SW480 (cell line): ENCODE measurements around the gene CSNK1A1.
"Not testable (repeated sequence)": the region's sequence is repeated elsewhere in the genome, so short reads cannot be mapped to it uniquely, and the experiment has no call there.

Experiments used
- DNase-seq: peaks from one replicate; pipeline ENCODE4 v3.0.0-alpha.2; 2016; ENCODE audit warnings: low spot score

The CSNK1A1 gene

DNA sequence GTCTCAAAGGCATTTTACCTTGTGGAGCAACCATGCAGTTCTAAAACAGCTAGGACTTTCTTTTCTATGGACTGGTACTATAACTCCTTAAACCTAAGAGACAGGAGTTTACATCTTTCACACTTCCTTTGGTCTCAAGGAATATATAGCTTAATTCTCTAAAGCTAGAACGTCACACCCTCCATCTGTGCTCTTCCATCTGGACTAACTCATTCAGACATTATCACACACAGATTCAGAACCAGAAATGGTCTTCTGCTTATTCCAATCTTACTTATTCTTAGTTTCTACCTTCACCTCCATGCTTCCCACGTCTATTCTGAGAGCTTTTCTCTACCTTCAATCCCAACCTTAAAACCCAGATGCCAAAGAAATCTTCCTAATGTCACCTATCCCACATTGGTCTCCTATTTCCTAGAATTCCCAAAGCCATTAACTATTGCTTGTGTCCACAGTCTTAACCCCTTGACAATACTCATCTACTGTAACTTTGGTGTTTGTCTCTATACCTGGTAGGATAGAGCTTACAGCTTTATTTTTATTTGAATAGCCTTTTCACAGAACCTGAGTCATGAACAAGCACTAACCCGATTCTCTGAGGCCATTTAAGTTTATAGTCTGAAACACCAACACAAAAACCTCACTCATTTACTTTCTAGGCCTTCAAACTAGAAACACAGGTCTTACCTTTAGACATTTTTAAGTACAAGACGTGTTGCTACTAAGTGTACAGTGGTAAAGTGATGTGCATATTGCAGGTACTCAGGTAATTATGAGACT, 22.8 kb downstream of the CSNK1A1 start:
- DNase-seq = no peak

DNA sequence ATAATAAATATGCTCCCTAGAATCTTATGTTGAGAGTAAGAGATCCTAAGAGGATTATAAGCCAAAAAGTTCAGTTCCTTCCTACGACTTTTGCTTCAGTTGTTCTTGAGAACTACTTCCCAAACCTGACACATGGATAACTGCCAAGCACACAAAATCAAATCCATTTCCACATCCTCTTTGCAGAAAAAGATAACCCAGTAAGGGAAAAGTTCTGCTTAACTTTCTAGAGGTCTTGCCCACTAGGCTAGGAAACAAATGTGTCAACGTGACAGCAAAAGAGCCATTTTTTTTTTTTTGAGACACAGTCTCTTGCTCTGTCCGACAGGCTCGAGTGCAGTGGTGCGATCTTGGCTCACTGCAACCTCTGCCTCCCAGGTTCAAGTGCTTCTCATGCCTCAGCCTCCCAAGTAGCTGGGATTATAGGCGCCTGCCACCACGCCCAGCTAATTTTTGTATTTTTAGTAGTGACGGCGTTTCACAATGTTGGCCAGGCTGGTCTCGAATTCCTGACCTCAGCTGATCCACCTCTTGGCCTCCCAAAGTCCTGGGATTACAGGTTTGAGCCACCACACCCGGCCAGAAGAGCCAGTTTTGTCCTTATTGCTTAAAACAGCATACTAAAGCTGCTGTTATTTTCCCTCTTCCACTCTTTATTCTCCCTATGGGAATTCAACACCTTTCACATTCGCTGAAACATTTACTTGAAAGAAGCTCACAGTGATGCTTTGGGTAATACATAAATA, 24.2 kb downstream of the CSNK1A1 start:
- no peak for DNase-seq

GRCh38 chr5:149521739-149522685, 29.2 kb downstream of the CSNK1A1 start:
- no peak for DNase-seq

- no peak for DNase-seq
Observed at GRCh38 chr5:149519601-149520000, 31.6 kb downstream of the CSNK1A1 start.

GRCh38 chr5:149518620-149519019, 32.6 kb downstream of the CSNK1A1 start:
- DNase-seq = no peak

DNA sequence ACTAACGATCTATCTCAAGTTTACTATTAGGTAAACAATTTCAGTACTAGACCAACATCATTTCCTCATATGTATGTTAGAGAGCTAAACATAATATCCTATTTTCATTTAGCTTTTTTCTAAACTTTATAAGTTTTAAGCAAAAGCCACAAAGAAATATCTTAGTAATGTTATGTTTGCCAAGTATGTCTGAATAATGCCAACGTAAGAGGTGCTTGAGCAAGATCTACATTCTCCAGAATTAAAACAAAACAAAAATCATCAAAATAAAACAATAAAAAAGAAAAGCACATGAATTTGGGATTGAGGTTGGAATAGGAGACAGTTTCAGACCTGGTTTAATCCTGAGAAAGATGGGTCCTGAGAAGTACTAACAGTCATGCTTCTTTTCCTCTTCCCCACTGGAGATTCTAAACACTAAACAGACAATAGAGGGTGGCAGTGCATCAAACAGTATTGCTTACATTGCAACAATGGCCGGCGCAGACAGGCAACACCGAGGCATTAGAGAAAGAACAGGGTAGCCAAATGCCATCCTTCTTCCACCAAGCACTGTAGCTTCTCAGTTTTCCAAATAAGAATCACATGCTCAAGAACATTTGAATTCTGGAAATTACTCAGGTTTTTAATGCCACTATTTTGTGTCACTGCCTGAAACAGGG, 33.6 kb downstream of the CSNK1A1 start:
- no peak for DNase-seq

GRCh38 chr5:149514512-149514911, 36.7 kb downstream of the CSNK1A1 start:
- no peak for DNase-seq

DNA sequence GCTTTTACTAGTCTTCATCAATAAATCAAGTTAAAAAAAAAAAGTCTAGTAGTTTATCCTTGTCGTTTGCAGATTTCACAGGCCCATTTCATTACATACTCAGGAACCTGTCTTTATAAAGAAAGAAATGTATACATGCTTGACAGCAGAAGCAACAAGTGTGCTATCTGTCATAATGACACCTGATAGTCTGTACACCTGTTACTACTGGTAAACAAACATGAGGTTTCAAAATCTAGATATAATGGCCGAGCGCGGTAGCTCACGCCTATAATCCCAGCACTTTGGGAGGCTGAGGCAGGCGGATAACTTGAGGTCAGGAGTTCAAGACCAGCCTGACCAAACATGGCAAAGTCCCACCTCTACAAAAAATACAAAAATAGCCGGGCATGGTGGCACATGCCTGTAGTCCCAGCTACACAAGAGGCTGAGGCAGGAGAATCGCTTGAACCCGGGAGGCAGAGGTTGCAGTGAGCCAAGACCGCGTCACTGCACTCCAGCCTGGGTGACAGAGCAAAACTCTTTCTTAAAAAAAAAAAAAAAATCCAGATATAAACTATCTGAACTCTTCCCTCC, 37.8 kb downstream of the CSNK1A1 start:
- DNase-seq = not testable (repeated sequence)

- no peak for DNase-seq
Observed at GRCh38 chr5:149510136-149510535, 41.1 kb downstream of the CSNK1A1 start.

DNA sequence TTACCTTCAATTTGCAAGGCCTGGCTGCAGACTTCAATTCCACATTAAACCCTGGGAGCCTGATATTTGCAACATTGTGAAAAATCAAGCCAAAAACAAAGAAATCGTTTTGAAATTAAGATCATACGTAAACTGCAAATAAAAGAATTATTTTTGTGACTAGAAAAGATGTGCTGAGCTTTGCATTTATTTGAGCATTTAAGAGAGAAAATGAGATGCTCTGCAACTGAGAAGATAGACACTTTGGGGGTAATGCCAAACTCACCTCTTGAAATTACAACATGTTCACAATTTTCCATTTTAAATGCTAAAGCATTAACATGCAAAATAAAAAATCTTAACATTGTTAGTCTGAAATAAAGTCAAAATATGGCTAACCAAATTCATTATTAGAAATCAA, 46.6 kb downstream of the CSNK1A1 start:
- no peak for DNase-seq

DNA sequence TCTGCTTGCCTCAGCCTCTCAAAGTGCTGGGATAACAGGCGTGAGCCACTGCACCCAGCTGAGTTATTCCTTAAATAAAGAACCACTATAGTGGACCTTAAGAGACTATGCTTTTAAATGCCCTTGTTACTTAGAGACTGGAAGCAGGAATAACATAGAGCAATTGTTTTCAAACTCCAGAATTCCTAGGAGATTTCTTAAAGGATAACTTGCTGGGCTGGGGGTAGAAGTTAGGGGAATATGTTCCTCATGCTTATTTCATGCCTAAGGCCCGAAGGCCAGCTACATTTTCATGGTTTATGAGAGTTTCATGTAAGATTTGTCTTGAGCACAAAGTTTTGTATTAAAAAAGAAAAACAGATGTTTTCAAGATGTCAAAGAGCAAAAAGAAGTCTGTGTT, 48.2 kb downstream of the CSNK1A1 start:
- no peak for DNase-seq

DNA sequence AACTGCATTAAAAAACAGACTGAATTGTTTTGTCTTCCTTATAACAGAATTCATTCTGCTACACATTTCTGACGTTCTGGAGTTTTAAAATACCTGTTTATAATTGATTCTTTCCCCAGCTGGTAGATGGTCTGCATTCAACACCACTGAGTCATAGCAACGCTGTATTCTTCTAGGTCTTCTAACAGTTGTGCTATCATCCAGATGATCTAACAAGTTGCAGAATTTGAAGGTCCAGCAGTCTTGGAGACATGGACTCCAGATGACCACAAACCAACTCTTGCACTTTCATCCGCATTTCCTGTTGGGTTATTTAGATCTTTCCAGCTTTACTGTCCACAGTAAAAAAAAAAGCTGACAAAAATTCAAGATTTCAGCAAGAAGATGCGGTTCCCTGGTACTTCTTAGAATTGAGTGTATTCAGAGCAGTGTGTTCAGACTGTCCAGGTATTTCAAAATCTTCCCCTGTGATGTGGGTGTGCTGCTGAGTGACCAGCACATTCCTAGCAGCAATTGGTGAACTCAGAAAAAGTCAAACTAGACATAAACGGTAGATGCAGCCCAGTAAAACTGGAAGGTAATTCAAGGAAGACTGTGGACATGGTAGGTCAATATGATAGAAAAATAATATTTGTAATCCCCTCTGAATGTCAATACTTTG, 50.2 kb downstream of the CSNK1A1 start:
- no peak for DNase-seq

GRCh38 chr5:149498724-149499336, 52.4 kb downstream of the CSNK1A1 start:
- DNase-seq = no peak

GRCh38 chr5:149497357-149497756, 53.9 kb downstream of the CSNK1A1 start:
- DNase-seq = no peak

DNA sequence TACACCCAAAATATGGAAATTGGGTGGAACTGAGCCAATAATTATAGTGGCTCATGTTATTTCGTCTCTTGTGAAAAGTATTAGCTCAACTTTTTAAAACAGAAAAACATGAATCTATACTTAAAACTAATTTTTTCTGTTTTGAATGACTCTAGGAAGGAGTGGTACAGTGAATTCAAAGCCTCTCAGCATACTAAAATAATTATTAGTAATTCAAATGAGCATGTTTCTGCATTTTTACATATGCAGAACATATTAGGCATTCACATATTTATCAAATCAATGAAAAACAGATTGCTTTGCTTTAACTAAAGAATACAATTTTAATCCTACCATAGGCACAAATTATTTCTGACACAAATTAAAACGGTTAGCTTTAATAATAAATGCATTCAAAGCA, 54.3 kb downstream of the CSNK1A1 start:
- DNase-seq = no peak

GRCh38 chr5:149496166-149496565, 55.1 kb downstream of the CSNK1A1 start:
- DNase-seq = no peak

DNA sequence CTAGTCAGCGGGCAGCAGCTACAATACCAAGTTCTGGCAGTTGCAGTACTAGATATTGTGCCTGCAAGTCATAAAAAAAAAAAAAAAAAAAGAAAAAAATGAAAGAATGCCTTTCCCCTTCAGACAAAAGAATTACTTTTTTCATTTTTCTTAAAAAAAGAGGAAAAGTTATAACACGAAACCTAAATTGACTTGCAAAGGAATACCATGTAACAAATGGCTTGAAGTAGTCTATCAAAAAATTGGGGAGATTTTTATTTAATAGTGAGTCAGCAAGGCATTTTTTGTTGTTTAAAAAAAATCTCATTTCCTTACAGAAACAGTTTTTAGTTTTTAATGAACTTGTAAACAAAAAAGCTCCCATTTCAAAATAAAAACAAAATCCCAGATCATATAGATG, 55.6 kb downstream of the CSNK1A1 start:
- no peak for DNase-seq

DNA sequence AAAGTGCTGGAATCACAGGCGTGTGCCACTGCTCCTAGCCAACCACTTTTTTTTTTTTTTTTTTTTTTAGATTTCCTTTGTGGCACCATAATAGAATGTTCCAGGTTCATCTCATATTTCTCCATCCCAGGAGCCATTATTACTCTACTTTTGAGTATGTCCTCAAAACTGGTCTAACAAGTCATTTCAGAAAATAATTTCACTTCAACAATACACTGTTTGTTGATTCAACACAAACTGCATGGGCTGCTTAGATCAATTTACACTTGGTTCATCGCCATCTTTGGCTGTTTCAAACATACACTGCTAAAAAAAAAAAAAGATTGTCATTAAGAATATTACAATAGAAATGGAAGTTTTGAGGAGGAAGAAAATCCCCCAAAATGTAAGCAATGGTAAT, 57.9 kb downstream of the CSNK1A1 start:
- no peak for DNase-seq

DNA sequence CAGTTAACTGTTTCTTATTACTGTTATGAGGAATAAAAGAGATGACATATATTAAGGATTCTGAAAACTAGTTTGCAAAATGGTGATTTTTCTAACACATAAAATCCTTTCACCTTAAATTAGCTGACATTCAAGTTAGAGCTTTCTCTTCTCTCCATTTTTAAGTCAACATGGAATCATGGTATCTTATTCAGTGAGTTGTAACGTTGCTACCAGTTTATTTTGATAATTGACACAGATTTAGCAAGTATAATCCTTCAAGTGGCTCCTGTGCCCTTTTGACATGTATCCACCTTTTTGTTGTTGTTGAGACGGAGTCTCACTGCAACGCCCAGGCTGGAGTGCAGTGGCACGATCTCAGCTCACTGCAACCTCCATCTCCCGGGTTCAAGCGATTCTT, 58.5 kb downstream of the CSNK1A1 start:
- DNase-seq = no peak
